Measurements from ENCODE around the gene STXBP6.

Gene STXBP6

GRCh38 chr14:24880689-24881088 lies 169.3 kb downstream of the STXBP6 start:
- no peak for DNase-seq

GRCh38 chr14:24879661-24880386 lies 170.1 kb downstream of the STXBP6 start:
- no peak for DNase-seq

- DNase-seq: no peak
Measured at GRCh38 chr14:24876996-24877395, 173.0 kb downstream of the STXBP6 start.

GRCh38 chr14:24875991-24876878 lies 173.7 kb downstream of the STXBP6 start:
- DNase-seq: no peak

- no peak for DNase-seq
Measured at GRCh38 chr14:24875203-24875838, 174.6 kb downstream of the STXBP6 start.

GRCh38 chr14:24874514-24875202 lies 175.3 kb downstream of the STXBP6 start:
- DNase-seq: no peak

- DNase-seq: no peak
Measured at GRCh38 chr14:24873551-24873950, 176.4 kb downstream of the STXBP6 start.

GRCh38 chr14:24870949-24871701 lies 178.8 kb downstream of the STXBP6 start:
- DNase-seq: no peak

GRCh38 chr14:24868389-24868788 lies 181.6 kb downstream of the STXBP6 start:
- DNase-seq: no peak

- no peak for DNase-seq
Measured at GRCh38 chr14:24866067-24866639, 183.8 kb downstream of the STXBP6 start.

- DNase-seq: no peak
Measured at GRCh38 chr14:24863968-24864684, 185.8 kb downstream of the STXBP6 start.

- DNase-seq: no peak
Measured at GRCh38 chr14:24861083-24861630, 188.8 kb downstream of the STXBP6 start.

GRCh38 chr14:24859559-24859958 lies 190.4 kb downstream of the STXBP6 start:
- DNase-seq: no peak

GRCh38 chr14:24858684-24859083 lies 191.3 kb downstream of the STXBP6 start:
- no peak for DNase-seq

GRCh38 chr14:24858052-24858451 lies 191.9 kb downstream of the STXBP6 start:
- no peak for DNase-seq

- no peak for DNase-seq
Measured at GRCh38 chr14:24857277-24857676, 192.7 kb downstream of the STXBP6 start.

- no peak for DNase-seq
Measured at GRCh38 chr14:24853446-24853845, 196.5 kb downstream of the STXBP6 start.

GRCh38 chr14:24852312-24853060 lies 197.5 kb downstream of the STXBP6 start:
- no peak for DNase-seq

- DNase-seq: no peak
Measured at GRCh38 chr14:24851837-24852236, 198.1 kb downstream of the STXBP6 start.

- no peak for DNase-seq
Measured at GRCh38 chr14:24851406-24851805, 198.5 kb downstream of the STXBP6 start.
